Kidney tubule cell (primary cell): Measurements from ENCODE around the gene SLC2A11.

Source experiments
- DNase-seq: peaks from one replicate; pipeline ENCODE4 v3.0.0-alpha.2; 2018; ENCODE audit warnings: low spot score

SLC2A11 gene

DNA sequence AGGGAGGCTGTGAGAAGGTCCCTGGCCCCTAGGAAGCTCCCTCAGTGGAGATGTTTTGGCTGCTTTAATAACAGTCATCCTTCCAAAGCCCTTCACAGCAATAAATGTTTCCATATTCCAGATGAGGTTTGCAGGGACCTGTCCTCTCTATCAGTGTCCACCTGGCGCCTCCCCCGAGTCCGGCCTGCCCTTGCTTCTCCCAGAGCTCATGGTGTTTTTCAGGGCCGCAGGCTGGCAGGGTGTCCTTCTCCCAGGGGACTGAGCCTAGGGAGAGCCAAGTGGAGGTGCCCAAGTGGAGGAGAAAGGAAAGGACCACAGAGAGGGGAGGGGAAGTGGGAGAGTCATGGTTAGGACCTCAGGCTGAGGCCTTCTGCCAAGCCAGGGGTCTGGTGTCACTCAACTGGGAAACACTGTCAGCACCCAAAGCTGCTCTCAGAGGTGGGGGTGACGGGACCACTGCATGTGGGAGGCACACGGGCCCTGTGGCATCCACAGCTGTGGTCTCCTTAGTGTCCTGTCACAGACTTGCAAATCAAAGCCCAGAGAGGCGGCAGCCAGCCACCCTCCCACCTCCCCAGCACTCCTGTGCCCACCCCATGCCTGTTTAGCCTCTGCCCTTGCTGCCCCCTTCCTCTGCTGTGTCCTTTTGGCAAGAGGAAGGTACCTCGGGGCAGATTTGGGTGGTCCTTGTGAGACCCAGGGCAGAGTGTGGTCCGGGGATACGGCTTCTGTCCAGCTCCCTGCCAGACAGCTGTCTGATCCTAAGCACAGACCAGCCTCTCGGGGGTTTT lies 25.3 kb upstream of the SLC2A11 start:
- DNase-seq, result no peak

DNA sequence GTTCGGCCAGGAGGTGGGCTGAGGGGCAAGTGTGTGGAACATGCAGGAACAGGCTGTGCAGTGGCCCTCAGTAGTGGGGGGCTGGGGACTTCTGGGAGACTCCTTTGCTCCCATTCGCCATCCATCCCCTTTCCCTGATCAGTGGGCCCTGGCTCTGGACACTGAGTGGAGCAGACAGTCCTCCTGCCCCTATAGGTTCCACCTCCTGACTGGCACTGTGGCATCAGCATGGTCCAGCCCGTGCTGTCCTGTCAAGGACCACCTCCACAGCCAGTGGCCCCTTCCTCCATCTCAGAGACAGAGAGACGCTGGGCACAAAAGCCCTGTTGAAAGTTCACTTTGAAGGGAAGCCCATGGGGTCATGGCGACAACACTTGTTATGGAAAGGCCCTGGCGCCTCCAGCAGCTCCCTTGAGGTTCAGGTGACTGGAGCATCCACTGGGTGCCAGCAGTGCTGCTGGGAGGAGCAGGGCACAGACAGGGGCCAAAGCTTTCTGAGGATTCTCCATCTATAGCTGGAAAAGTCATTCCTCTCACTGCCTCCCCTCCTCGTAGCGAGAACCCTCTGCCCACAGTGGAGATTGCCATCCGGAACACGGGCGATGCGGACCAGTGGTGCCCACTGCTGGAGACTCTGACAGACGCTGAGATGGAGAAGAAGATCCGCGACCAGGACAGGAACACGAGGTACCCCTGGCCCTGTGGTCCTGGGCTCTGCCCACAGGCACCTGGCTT lies 24.5 kb upstream of the SLC2A11 start:
- DNase-seq, result no peak

DNA sequence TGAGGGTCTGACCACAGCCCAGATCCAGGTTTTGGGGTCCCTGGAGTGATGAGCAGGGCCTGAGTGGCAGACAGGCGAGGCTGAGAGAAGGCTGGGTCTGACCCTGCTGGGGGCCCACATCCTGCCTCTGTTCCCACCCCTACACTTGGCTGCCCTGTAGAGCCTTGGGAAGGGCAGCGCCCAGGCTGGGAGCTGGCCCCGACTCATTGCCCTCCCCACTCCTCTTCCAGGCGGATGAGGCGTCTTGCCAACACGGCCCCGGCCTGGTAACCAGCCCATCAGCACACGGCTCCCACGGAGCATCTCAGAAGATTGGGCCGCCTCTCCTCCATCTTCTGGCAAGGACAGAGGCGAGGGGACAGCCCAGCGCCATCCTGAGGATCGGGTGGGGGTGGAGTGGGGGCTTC lies 23.8 kb upstream of the SLC2A11 start:
- no peak for DNase-seq

DNA sequence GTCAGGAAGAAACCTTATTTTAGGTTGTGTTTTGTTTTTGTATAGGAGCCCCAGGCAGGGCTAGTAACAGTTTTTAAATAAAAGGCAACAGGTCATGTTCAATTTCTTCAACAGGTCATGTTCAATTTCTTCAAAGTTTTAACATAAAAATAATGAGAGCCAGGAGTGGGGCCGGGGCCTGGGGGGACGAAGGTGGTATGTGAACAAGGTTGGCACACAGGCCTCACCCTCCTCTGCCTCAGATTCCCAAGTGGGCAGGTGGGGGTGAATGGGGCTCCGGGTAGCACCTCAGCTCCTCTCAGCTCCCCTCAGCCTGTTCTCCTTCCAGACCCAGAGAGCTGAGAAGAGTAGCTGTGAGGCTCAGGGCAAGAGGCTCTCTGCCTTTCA lies 23.3 kb upstream of the SLC2A11 start:
- no peak for DNase-seq

DNA sequence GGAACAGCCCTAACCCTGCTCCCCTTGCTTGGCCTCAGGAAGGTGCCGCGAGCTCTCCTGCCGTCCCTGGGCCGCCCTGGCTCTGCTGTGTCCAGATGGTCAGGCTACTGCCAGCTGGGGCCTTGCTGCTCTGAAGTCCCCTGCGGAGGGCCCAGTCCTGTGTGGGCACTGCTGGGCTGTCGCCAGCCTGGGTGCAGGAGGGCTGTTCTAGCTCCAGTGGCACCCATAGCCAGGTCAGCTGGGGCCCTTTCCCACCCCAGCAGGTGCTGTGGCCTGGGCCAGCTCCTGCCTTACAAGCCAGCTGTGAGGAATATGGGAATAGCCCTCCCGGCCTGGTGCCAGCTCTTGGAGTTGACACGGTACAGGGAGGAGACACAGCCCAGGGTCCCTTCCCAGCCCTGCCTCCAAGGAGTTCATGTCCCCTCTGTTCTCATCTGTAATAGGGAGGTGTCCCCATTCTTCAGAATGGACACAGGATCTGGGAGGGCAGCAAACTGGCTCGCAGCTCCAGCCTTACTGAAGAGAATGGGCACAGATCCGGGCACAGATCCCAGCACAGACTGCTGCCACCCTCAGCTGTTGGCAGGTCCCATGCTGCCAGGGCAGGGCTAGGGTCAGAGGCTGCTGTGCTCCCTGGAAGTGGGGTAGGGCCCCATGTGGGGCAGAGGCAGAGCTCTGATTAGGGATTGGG lies 22.7 kb upstream of the SLC2A11 start:
- no peak for DNase-seq

DNA sequence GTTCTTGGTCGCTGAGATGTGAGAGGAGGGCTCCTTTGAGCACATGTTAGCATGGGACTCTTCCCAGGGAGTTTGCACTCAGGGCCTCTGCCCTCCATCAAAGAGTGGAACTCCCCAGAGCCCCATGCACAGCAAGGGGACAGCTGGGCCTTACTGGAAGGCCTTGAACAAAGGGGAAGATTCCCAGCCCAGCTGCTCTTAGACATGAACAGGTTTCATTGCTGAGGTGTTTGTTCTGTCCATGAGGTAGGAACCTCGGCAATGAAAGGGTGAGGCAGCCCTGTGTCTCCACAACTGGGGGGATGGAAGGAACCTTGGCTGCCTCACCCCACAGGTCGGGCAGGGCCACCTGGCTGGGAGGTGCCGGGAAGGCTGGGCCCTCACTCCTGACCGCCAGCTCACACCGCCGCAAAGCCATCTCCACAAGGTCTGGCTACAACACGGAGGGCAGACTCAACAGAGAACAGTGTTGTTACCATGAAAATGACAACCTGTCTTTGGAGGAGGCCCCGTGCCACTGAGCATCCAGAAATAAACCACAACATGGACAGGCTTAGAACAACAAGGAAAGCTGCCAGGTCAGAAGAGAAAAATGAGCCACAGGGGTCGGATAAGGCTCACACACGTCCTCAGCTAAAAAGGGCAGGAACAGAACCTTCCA lies 22.1 kb upstream of the SLC2A11 start:
- no peak for DNase-seq

DNA sequence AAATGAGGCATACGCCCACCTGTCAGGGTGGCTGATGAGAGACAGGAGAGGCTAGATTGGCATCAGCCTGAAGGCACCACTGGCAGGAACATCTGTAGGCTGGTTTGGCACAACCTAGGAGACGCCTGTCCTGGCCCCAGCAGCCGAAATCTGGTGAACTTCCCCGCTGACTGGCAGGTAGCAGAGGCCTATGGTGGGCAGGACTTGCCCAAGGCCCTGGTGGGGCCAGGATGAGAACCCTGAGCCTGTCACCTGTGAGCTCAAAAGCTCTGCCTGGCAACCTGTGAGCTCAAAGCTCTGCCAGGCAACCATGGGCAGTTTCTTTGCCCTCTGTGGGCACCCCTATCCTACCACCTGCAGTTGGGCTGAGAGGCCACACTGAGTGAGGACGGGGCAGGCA lies 21.4 kb upstream of the SLC2A11 start:
- no peak for DNase-seq

DNA sequence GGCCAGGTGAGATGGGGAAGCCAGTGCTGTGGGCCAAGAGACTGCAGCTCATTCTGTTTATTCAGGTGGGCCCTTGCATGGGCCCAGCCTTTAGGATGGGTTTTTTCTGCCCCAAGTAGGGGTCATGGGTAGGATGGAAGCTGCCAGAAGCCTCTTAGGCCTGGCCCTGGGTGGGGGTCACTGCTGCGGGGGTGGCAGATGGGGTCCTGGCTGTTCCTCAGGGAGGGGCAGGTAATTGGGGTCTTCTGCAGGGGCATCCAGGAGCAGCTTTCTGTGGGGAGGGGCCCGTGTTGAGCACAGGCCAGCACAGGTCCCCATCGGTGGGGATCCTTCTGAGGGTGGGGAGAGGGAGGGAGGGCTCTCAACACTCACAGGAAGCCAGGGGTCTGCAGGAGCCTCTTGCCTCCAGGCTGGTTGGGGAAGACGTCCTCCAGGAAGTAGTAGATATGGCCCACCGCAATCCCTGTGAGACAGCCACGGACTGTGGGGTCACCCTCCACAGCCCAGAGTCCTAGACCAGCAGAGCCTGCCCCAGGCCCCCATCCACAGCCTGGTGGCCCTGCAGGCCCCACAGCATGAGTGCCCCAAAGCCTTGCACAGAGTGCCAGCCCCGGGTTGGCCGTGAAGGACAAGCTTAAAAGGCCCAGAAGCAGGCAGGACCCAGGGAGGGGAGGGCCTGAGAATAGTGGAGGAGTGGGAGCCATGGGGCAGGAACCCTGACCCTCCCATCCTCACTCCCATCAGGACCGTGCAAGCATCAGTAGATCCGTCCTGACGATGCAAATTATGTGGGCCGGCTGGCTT lies 20.8 kb upstream of the SLC2A11 start:
- no peak for DNase-seq

DNA sequence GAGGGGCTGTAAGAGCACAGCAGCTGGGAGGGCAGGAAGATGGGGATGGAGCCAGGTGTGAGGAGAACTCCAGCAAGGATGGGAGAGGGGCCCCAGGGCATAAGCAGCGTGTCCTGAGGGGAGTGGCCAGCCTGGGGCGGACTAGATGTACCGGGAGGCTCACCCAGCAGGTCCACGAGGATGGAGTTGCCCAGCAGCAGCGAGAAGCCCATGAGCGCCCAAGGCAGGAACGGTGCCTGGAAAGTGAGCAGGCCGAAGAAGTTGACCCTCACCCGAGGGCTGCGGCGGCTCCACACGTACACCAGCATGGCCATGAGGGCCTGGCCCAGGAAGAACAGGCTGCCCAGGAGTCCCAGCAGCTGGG lies 20.2 kb upstream of the SLC2A11 start:
- DNase-seq, result no peak

DNA sequence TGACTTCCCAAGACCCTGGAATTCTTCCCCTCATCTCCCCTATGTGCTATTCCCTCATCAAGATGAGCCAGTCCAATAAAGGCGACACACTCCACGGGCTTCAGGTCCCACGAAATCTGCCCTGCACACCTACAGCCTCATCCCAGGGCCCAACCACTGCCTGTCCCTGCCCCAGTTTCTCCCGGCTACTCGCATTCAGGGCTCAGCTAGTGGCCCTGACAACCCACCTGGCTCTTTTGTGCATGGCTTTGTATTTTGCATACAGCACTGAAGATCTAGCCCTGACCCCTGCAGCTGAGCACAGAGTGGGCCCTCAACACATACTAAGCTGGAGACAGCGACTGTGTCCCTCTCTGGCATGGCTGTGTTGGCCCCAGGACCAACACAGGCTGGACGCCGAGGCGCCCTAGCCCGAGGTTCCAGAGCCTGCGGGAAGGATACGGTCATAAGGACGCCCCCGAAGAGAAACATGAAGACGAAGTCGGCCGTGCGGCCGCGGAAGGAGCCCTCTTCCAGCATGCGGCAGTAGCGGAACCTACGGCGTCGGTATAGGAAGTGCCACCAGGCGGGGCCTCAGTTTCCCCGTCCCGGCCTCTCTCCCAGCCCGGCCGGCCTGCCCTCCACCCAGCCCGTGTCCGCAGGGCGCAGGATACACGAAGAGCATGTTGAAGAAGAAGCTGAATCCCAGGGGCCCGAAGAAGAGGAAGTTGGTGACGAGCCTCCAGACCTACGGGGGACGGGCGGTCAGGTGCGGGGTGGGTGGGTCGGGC lies 19.6 kb upstream of the SLC2A11 start:
- DNase-seq, result no peak

DNA sequence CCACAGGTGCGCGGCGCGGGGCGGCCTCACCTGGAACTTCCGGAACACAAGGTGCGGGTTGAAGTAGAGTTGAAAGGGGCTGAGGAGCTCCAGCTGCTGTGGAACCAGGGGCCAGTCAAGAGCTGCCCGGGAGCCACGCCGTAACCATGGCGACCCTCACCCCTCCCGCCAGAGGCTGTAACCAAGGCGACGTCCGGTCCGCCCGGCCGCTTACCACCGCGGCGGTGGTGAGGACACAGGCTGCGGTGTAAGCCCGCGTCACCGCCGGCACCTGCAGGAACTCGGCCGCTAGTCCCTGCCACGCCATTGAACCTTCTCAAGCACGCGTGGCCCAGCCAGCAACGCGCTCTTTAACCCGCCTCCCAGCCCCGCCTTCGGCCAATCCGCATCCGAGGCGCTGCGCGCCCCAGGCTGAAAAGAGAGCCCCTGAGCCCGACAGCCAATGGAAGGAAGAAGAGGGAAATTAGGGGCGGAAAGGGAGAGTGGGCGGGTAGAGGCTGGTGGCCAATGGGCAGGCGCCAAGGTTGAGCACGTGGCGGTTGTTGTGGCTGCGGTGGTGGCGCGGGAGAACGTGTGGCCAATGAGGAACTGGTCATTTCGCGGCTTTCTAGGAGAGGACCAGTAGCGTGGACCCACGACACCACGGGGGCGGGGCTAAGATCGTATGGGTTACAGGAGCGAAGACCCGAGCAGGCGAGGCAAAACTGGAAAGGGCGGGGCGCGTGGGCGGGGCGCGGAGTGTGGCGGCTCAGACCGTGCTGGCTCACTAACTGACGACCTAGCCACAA lies 18.8 kb upstream of the SLC2A11 start, which contains the start of gene DERL3:
Gene DERL3, minus strand, starts transcription at position 326 of the 788 bp plus-strand sequence. Its CDS starts 19 bp downstream, at position 307.
- DNase-seq, result peak; percentile 98

DNA sequence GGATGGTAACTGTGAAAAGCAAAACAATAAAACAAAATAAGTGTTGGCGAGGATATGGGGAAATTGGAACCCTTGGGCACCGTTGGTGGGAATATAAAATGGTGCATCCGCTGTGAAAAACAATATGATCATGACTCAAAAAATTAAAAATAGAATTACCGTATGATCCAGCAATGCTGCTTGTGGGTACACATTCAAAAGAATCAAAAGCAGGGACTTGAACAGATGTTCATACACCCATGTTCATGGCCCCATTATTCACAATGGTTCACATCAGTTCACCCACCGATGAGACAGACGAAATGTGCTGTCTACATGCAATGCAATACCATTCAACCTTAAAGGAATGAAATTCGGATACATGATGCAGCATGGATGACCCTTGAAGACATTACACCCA lies 17.6 kb upstream of the SLC2A11 start:
- DNase-seq, result no peak

DNA sequence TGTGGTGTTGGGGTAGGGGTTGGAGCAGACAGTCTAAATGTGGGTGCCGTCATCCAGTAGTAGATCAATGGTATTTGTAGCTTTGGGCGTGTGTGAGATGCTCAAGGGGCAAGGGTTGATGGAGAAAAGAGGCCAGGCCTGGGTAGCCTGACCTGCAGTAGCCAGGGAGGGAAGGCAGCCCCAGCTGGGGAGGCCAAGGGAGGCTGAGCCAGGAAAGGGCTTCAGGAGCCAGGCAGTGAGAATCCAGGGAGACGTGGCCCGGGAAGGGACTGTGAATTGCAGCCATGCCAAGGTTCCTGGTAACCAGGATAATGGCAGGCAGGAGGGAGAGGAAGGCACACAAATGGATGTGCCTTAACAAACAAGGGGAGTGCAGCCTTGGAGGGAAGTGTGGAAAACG lies 16.4 kb upstream of the SLC2A11 start:
- no peak for DNase-seq

DNA sequence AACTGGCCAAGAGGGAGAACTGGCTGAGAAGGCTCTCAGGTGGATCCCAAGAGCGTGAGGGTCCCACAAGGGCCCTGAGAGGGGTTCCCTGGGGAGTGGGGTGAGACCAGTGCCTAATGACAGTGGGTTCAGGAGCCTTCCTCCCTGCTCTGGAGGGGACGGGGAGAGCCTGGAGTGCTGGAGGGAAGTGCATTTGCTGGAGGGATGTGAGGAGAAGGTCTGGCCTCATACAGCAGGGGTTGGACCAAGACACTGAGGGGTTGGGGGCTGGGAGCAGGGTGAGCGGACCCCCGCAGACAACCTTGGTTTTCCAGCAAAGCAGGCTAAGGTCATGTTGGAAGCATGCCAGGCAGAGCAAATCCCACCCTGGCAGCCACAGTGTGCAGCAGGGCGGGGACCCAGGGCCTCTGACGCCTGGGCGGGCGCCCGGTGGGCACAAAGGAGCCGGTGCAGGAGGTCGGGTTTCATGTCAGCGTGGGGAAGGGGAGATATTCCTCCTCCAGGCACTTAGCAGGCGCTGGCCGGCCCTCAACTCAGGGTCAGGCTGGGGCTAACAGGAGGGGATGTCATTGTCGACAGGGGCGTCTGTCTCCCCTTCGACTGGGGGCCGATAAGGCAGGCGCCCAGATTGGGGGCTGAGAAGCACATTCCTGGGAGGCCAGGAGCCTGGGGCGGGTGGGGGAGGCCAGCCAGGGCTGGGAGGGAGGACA lies 15.8 kb upstream of the SLC2A11 start:
- DNase-seq, result no peak

DNA sequence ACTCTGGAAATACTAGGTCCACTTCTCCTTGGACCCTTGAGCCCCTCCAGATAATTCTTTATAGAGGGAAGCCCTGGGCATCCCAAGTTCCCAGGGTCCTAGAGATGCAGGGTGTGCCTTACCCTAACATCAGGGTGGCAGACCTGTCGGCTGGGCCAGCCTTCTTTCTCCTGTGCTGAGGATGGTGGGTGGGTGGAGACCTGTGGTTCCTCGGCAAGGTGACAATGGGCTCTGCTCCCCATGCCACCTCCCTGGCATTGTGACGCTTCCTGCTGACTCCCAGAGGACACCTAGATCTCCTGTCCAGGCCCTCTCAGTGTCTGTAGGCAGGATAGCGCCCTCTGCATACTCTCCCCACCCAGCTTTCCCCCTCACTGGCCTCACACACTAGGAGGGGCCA lies 15.1 kb upstream of the SLC2A11 start:
- no peak for DNase-seq

DNA sequence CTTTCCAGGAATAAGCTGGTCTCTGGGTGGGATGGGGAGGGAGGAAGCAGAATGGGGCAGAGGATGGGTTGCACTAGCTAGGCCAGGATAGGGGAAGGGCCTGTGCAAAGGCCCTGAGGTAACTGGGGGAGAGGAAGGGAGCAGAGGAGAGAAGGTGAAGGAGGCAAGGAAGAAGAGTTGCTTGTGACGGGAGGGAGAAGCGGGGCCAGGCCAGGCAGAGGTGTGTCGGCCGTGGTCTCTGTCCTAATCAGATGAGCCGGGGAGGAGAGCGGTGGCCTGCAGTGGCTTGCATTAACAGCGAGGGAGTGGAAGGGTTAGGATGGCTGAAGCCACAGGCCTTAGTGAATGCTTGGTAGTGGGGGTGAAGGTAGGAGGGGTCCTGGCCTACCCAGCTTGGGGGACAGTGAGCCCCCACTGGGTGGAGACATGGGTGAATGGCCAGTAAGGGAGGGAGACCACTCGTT lies 12.9 kb upstream of the SLC2A11 start:
- DNase-seq, result no peak

DNA sequence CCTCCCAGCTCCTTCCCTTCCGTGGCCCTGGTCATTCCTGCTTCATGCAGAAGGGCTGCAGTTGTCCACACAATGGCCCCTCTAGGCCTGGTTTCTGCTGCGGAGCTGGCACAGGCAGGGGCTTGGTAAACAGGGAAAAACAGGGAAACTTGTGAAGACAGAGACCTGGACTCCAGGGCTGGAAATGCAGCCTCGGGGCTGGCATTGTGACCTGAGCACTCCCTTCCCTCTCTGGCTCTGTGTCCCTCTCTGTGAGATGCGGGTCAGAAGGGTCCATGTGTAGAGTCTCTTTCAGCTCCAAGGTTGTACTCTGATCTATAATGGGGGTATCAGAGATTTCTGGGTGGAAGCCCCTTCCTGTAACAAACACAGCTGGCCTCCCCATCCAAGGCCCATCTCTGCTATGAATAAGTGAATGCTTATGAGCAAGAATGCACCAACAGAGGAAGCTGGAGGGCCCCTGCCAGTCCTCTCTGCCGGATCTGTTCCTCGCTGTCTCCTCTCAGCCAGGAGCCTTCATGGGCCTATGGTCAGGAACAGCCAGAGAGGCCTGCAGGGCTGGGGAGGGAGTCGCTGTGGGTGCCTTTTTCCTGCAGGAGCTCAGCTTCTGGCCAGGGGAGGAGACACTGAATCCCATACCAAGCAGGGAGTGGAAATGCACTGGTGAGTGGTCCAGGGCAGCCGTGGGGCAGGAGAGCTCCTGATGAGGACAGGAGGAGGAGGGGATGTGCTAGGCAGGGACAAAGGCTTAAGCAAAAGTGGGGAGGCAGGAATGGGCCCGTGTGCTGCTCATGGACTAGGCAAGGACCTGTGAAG lies 12.2 kb upstream of the SLC2A11 start:
- DNase-seq, result no peak

DNA sequence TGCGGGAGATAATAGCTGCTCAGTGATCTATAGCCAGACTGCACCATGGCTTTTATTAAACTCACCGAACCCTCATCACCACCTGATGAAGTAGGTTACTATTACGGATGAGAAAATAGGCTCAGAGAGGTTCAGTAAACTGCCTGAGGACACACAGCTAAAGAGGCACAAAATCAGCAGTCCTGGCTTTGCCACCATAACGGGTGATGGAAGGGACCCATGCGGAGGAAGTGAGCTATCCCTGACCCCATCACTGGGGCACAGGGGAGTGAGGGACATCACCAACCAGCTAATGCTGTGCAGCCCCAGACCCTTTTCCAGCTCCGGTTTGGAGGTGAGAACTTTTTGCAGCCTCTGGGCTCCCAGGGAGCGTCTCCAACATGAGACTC lies 11.6 kb upstream of the SLC2A11 start:
- DNase-seq, result no peak
